Upper lobe of left lung (tissue), 4 donors: Measurements from ENCODE around the gene AP2A2.

Experiments
- POLR2AphosphoS5 ChIP-seq, 2 donors: sonication (generic); formaldehyde crosslinking; IDR thresholded peaks; one replicate each; pipeline ENCODE4 v1.5.1; 2017; ENCODE audit warnings: antibody characterized with exemption in 2 of 2
- TF ChIP-seq, protein P1 (sequence below), 6 experiments: fragments of 450-650 bp in 4 of 6; fragments of 200-600 bp in 2 of 6; sonication (generic) in 2 of 6; IDR thresholded peaks; one replicate each; pipeline ENCODE4 v1.5.1; 2016 to 2019; ENCODE audit warnings: antibody characterized with exemption in 6 of 6

DNA sequence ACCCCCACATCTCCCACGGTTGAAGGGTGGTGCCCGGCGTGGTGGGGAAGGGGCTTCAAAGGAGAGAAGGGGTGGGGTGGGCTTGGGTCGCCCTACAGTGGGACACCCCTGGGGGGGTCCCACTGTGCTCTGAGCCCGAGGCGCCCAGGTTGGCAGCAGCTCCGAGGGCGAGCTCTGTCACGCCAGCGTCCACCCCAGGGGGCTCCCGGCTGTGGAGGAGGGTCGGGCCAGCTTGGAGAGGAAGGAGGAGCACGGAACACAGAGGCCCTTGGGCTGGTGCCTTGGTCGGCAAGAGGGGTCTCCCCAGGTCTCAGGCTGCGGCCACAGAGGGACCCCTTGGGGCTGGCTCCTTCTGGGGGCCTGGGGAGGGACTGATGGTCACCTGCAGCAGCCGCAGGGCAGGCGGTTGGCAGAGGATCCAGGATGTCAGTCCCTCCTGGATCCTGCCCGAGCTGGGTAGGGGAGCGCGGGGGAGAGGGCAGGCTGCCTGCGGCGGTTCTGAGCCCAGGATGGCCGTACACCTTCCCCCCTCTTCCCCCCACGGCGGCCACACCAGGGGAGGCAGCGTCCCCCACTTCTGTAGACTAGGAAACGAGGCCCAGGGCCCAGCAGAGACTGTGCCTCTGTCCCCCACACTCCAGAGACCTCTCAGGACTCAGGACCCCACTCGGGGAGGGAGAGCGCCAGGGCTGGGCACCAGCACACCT lies 110.1 kb downstream of the AP2A2 start:
- TF ChIP-seq, protein P1, sequence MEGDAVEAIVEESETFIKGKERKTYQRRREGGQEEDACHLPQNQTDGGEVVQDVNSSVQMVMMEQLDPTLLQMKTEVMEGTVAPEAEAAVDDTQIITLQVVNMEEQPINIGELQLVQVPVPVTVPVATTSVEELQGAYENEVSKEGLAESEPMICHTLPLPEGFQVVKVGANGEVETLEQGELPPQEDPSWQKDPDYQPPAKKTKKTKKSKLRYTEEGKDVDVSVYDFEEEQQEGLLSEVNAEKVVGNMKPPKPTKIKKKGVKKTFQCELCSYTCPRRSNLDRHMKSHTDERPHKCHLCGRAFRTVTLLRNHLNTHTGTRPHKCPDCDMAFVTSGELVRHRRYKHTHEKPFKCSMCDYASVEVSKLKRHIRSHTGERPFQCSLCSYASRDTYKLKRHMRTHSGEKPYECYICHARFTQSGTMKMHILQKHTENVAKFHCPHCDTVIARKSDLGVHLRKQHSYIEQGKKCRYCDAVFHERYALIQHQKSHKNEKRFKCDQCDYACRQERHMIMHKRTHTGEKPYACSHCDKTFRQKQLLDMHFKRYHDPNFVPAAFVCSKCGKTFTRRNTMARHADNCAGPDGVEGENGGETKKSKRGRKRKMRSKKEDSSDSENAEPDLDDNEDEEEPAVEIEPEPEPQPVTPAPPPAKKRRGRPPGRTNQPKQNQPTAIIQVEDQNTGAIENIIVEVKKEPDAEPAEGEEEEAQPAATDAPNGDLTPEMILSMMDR (IDR thresholded peaks at IDR 0.05), result no peak
- TF ChIP-seq POLR2AphosphoS5 (IDR thresholded peaks at IDR 0.05), result no peak
